ENCODE data around the gene RNF224.

Gene RNF224

GRCh38 chr9:137227054-137227852 is at the start of gene RNF224:
Gene RNF224 (plus strand): TSS chr9:137227502. CDS start chr9:137228336, 834 bp downstream.
- H3K27ac ChIP-seq = no peak within 1 kb of the TSS
- TF ChIP-seq CTCF (IDR thresholded peaks at IDR 0.05; ENCODE audit: low read depth, low read length) = peak; percentile 82
- H3K9me3 ChIP-seq (ENCODE audit: severe bottlenecking) = no peaks in the 10 kb centered on the region
- no peak within 1 kb of the TSS for H3K4me3 ChIP-seq (ENCODE audit: low read depth, low read length)
- no peaks in the 10 kb centered on the region for H3K27me3 ChIP-seq (ENCODE audit: insufficient read depth, low read depth, severe bottlenecking)
- DNase-seq = peak; percentile 72
- no peaks in the 10 kb centered on the region for H3K36me3 ChIP-seq

GRCh38 chr9:137178201-137178938 is 48.9 kb upstream of the RNF224 start:
- H3K27ac ChIP-seq = no peak overlapping the region
- no peaks in the 10 kb centered on the region for H3K9me3 ChIP-seq (ENCODE audit: severe bottlenecking)
- H3K36me3 ChIP-seq = no peaks in the 10 kb centered on the region
- no peak for TF ChIP-seq CTCF (IDR thresholded peaks at IDR 0.05; ENCODE audit: low read depth, low read length)
- no peak overlapping the region for H3K4me3 ChIP-seq (ENCODE audit: low read depth, low read length)
- H3K27me3 ChIP-seq (ENCODE audit: insufficient read depth, low read depth, severe bottlenecking) = no peaks in the 10 kb centered on the region
- no peak for DNase-seq

GRCh38 chr9:137178939-137179630 is 48.2 kb upstream of the RNF224 start:
- H3K36me3 ChIP-seq = no peaks in the 10 kb centered on the region
- no peak overlapping the region for H3K27ac ChIP-seq
- no peaks in the 10 kb centered on the region for H3K27me3 ChIP-seq (ENCODE audit: insufficient read depth, low read depth, severe bottlenecking)
- no peak overlapping the region for H3K4me3 ChIP-seq (ENCODE audit: low read depth, low read length)
- no peaks in the 10 kb centered on the region for H3K9me3 ChIP-seq (ENCODE audit: severe bottlenecking)
- TF ChIP-seq CTCF (IDR thresholded peaks at IDR 0.05; ENCODE audit: low read depth, low read length) = no peak
- no peak for DNase-seq

- no peaks in the 10 kb centered on the region for H3K36me3 ChIP-seq
These were observed 47.5 kb upstream of the RNF224 start for GRCh38 chr9:137179761-137180160.

GRCh38 chr9:137180491-137180890 is 46.8 kb upstream of the RNF224 start:
- no peak for TF ChIP-seq CTCF (IDR thresholded peaks at IDR 0.05; ENCODE audit: low read depth, low read length)
- no peak overlapping the region for H3K4me3 ChIP-seq (ENCODE audit: low read depth, low read length)
- DNase-seq = no peak
- no peak overlapping the region for H3K27ac ChIP-seq
- H3K27me3 ChIP-seq (ENCODE audit: insufficient read depth, low read depth, severe bottlenecking) = no peaks in the 10 kb centered on the region
- H3K9me3 ChIP-seq (ENCODE audit: severe bottlenecking) = no peaks in the 10 kb centered on the region
- H3K36me3 ChIP-seq = no peaks in the 10 kb centered on the region

More at GRCh38 chr9:137179761-137180160, 47.5 kb upstream of the RNF224 start:
- no peaks in the 10 kb centered on the region for H3K27me3 ChIP-seq (ENCODE audit: insufficient read depth, low read depth, severe bottlenecking)
- no peak overlapping the region for H3K4me3 ChIP-seq (ENCODE audit: low read depth, low read length)
- no peak overlapping the region for H3K27ac ChIP-seq
- no peaks in the 10 kb centered on the region for H3K9me3 ChIP-seq (ENCODE audit: severe bottlenecking)
- DNase-seq = no peak
- no peak for TF ChIP-seq CTCF (IDR thresholded peaks at IDR 0.05; ENCODE audit: low read depth, low read length)

Measured in WERI-Rb-1 (cell line).